DMS 273 treated with DMSO at 0.1 percent for 48 hours (cell line): Measurements from ENCODE around the gene SPATA16.
"Not testable (repeated sequence)": the region's sequence is repeated elsewhere in the genome, so short reads cannot be mapped to it uniquely, and the experiment has no call there.

Experiments used
- DNase-seq: peaks from one replicate; lab custom pipeline; 2025; lab: John Stamatoyannopoulos, UW

SPATA16 gene

GRCh38 chr3:172877011-172877410, 264.0 kb downstream of the SPATA16 start:
- DNase-seq, result no peak

- DNase-seq, result no peak
Observed at GRCh38 chr3:172876297-172876696, 264.7 kb downstream of the SPATA16 start.

- DNase-seq, result no peak
Observed at GRCh38 chr3:172875039-172875438, 266.0 kb downstream of the SPATA16 start.

- no peak for DNase-seq
Observed at GRCh38 chr3:172869784-172870518, 271.1 kb downstream of the SPATA16 start.

GRCh38 chr3:172869368-172869771, 271.7 kb downstream of the SPATA16 start:
- DNase-seq, result no peak

- peak; percentile 26 for DNase-seq
Observed at GRCh38 chr3:172868582-172869200, 272.3 kb downstream of the SPATA16 start.

- not testable (repeated sequence) for DNase-seq
Observed at GRCh38 chr3:172866726-172867350, 274.2 kb downstream of the SPATA16 start.

GRCh38 chr3:172859041-172859440, 282.0 kb downstream of the SPATA16 start:
- DNase-seq, result no peak

GRCh38 chr3:172856795-172857742, 284.0 kb downstream of the SPATA16 start:
- DNase-seq, result no peak

- no peak for DNase-seq
Observed at GRCh38 chr3:172855037-172855436, 286.0 kb downstream of the SPATA16 start.

- DNase-seq, result no peak
Observed at GRCh38 chr3:172853921-172854666, 286.9 kb downstream of the SPATA16 start.

- DNase-seq, result no peak
Observed at GRCh38 chr3:172853005-172853404, 288.0 kb downstream of the SPATA16 start.

- no peak for DNase-seq
Observed at GRCh38 chr3:172848910-172849309, 292.1 kb downstream of the SPATA16 start.

- no peak for DNase-seq
Observed at GRCh38 chr3:172847292-172847691, 293.7 kb downstream of the SPATA16 start.

- no peak for DNase-seq
Observed at GRCh38 chr3:172846706-172847105, 294.3 kb downstream of the SPATA16 start.

- DNase-seq, result no peak
Observed at GRCh38 chr3:172846103-172846561, 294.9 kb downstream of the SPATA16 start.

GRCh38 chr3:172844428-172844827, 296.6 kb downstream of the SPATA16 start:
- no peak for DNase-seq

GRCh38 chr3:172840913-172841312, 300.1 kb downstream of the SPATA16 start:
- DNase-seq, result no peak

GRCh38 chr3:172840463-172840862, 300.6 kb downstream of the SPATA16 start:
- no peak for DNase-seq

- peak; percentile 28 for DNase-seq
Observed at GRCh38 chr3:172839679-172840078, 301.4 kb downstream of the SPATA16 start.
